Caco-2 (cell line): Measurements from ENCODE around the gene MCC. TPM values are rescaled to one million over a fixed set of nuclear protein-coding genes. Genes with fewer than 3 reads are reported as not detected.

Experiments used
- BruUV-seq: library from RNA; stranded (reverse); fragments of 400-500 nt; replicated peaks from 2 replicates; lab custom pipeline; 2021; lab: Mats Ljungman, UMichigan
- CTCF ChIA-PET: fragments of 300-600 bp; sonication (Branson Sonifier 250); formaldehyde crosslinking; loops from one replicate; lab custom pipeline; 2022; ENCODE audit warnings: antibody characterized with exemption; lab: Charles Lee
- POLR2A ChIA-PET: fragments of 300-600 bp; sonication (Branson Sonifier 250); formaldehyde crosslinking; loops from one replicate; lab custom pipeline; 2022; ENCODE audit warnings: antibody characterized with exemption; lab: Charles Lee
- DNase-seq, 2 experiments: peaks; one replicate each; pipeline versions ENCODE4 v3.0.0 to v3.0.0-alpha.2; 2020 to 2022
- H3K27me3 ChIP-seq: replicated peaks from 2 replicates; pipeline ENCODE4 v1.6.0; 2011; ENCODE audit warnings: low read length; ENCODE audit not compliant: control insufficient read depth, insufficient read depth
- H3K36me3 ChIP-seq: 2 replicates; pipeline ENCODE4 v1.5.1; 2011; ENCODE audit warnings: low read length; ENCODE audit not compliant: control insufficient read depth, insufficient read depth
- H3K4me1 ChIP-seq: fragments of 250-450 bp; sonication (Bioruptor Pico); 2 replicates; pipeline ENCODE4 v1.5.1; 2020; ENCODE audit warnings: mild to moderate bottlenecking
- H3K4me3 ChIP-seq: 2 replicates; pipeline ENCODE4 v1.5.1; 2011; ENCODE audit warnings: low read depth, mild to moderate bottlenecking, control low read depth, low read length
- H3K9me3 ChIP-seq: fragments of 250-450 bp; sonication (Bioruptor Pico); 2 replicates; pipeline ENCODE4 v1.5.1; 2020; ENCODE audit warnings: mild to moderate bottlenecking, moderate library complexity
- H3K27ac Mint-ChIP-seq: one replicate; pipeline ENCODE4 v1.8.0; 2022; ENCODE audit warnings: mixed read lengths; ENCODE audit not compliant: unreplicated experiment
- H3K27me3 Mint-ChIP-seq: one replicate; pipeline ENCODE4 v1.8.0; 2022; ENCODE audit warnings: mixed read lengths; ENCODE audit not compliant: insufficient read depth, unreplicated experiment
- H3K36me3 Mint-ChIP-seq: one replicate; pipeline ENCODE4 v1.8.0; 2022; ENCODE audit warnings: mild to moderate bottlenecking, mixed read lengths; ENCODE audit not compliant: insufficient read depth, unreplicated experiment
- H3K4me1 Mint-ChIP-seq: one replicate; pipeline ENCODE4 v1.8.0; 2022; ENCODE audit warnings: low read depth, mixed read lengths; ENCODE audit not compliant: unreplicated experiment
- H3K4me3 Mint-ChIP-seq: one replicate; pipeline ENCODE4 v1.8.0; 2022; ENCODE audit warnings: mild to moderate bottlenecking, moderate library complexity, mixed read lengths; ENCODE audit not compliant: unreplicated experiment
- H3K9me3 Mint-ChIP-seq: one replicate; pipeline ENCODE4 v1.8.0; 2022; ENCODE audit warnings: mixed read lengths; ENCODE audit not compliant: unreplicated experiment
- CTCF ChIP-seq, 2 experiments: fragments of 200-600 bp in 1 of 2; IDR thresholded peaks; 1 replicate in 1 of 2; 2 replicates in 1 of 2; pipeline versions ENCODE4 v1.5.1 to v1.8.0; 2011 to 2022; ENCODE audit warnings: antibody characterized with exemption in 1 of 2, control low read depth in 1 of 2, inconsistent platforms in 1 of 2, low read depth in 1 of 2, low read length in 1 of 2, mild to moderate bottlenecking in 1 of 2, moderate library complexity in 1 of 2; ENCODE audit not compliant: insufficient read depth in 1 of 2, severe bottlenecking in 1 of 2, unreplicated experiment in 1 of 2
- intact Hi-C: fragments of 100-400 bp; cut with micrococcal nuclease; formaldehyde crosslinking; loops from one replicate; pipeline ENCODE4 v1.10.0; 2022; ENCODE audit not compliant: unreplicated experiment
- total RNA-seq: library from RNA; stranded (reverse); gene quantifications from 2 replicates; pipeline ENCODE4 v1.2.3, GENCODE V29; 2022

The MCC gene
- total RNA-seq, 1 experiment from 2014 or later = 0.09 TPM

- H3K27ac Mint-ChIP-seq = no peak overlapping the region
- peaks cover 11% of the 10 kb centered on the region for H3K27me3 Mint-ChIP-seq
- CTCF ChIA-PET = no interaction called here
- no peaks in the 10 kb centered on the region for H3K36me3 Mint-ChIP-seq
- Histone ChIP-seq H3K9me3 (no peaks in the 10 kb centered on the region), H3K4me3 (no peak overlapping the region), H3K27me3 (no peaks in the 10 kb centered on the region), H3K4me1 (no peaks in the 10 kb centered on the region), H3K36me3 (no peaks in the 10 kb centered on the region)
- H3K4me1 Mint-ChIP-seq = no peaks in the 10 kb centered on the region
- H3K9me3 Mint-ChIP-seq = no peaks in the 10 kb centered on the region
- H3K4me3 Mint-ChIP-seq = no peak overlapping the region
- POLR2A ChIA-PET = no interaction called here
- no TSS peak for BruUV-seq
- peak; percentile 49 to 53 for TF ChIP-seq CTCF (IDR thresholded peaks at IDR 0.05; ENCODE audit: insufficient read depth in 1 of 2, low read depth in 1 of 2, low read length in 1 of 2, severe bottlenecking in 1 of 2, unreplicated experiment in 1 of 2)
- intact Hi-C loops = loop anchor here (1.0 to 10.0 kb wide), 4 partner anchors 208 to 334 kb away; no protein-coding TSS in a partner anchor
- peak in 1 of 2 experiments; percentile 33 for DNase-seq
Observed at GRCh38 chr5:113330533-113331208, 157.6 kb downstream of the MCC start.

DNA sequence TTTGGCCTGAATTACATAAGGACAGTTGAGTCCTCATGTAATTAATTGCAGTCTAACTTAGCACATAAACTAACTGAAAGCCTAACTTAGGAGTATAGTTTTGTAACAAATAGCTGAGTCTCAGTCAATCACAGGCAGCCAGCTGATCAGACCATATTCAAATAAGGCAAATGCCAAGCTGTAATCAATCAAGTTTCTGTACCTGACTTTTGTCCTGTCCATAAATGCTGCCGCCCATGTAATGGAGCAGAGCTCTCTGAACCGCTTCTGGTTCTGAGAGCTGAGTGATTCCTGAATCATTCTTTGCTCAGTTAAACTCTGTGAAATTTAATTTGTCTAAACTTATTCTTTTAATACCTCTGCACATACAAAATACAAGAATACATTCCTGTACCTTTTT lies 158.3 kb downstream of the MCC start:
- BruUV-seq = no TSS peak
- no peak overlapping the region for H3K4me3 Mint-ChIP-seq

DNA sequence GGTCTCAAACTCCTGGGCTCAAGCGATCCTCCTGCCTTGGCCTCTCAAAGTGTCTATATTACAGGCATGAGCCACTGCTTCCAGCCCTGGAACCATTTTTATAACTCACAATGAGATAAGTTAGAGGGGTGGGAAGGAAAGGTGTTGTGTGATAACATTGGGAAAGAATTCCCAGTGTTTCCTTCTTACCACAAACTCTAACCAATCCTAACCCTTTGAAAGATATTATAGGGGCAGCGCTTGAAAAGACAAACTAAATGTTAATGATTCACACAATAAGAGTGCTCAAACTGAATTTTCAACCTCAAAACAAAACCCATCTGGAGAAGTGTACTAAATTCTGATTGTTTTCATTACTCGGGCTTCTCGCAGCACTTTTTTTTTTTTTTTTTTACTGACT lies 163.2 kb downstream of the MCC start:
- Mint-ChIP-seq H3K4me3 (no peak overlapping the region), H3K9me3 (no peaks in the 10 kb centered on the region), H3K36me3 (no peaks in the 10 kb centered on the region), H3K27me3 (peaks cover 19% of the 10 kb centered on the region), H3K27ac (no peak overlapping the region), H3K4me1 (peaks cover 7% of the 10 kb centered on the region)
- ChIA-PET POLR2A (no interaction called here), CTCF (no interaction called here)
- H3K4me1 ChIP-seq = peaks cover 4% of the 10 kb centered on the region; the same call in 1 of the 2 replicates
- no peak overlapping the region for H3K4me3 ChIP-seq
- no peaks in the 10 kb centered on the region for H3K36me3 ChIP-seq
- DNase-seq = no peak
- intact Hi-C loops = no loop called here
- no peaks in the 10 kb centered on the region for H3K27me3 ChIP-seq
- no peaks in the 10 kb centered on the region for H3K9me3 ChIP-seq
- BruUV-seq = no TSS peak
- no peak for TF ChIP-seq CTCF (IDR thresholded peaks at IDR 0.05; ENCODE audit: insufficient read depth in 1 of 2, low read depth in 1 of 2, low read length in 1 of 2, severe bottlenecking in 1 of 2, unreplicated experiment in 1 of 2)

More for the DNA sequence above, 158.3 kb downstream of the MCC start:
- intact Hi-C loops = loop anchor here (1.0 to 10.0 kb wide), 4 partner anchors 207 to 333 kb away; no protein-coding TSS in a partner anchor
- no peak overlapping the region for H3K4me3 ChIP-seq
- POLR2A ChIA-PET = no interaction called here
- no peaks in the 10 kb centered on the region for H3K36me3 Mint-ChIP-seq
- no peak overlapping the region for H3K27ac Mint-ChIP-seq
- no peaks in the 10 kb centered on the region for H3K9me3 Mint-ChIP-seq
- H3K4me1 ChIP-seq = no peaks in the 10 kb centered on the region
- peaks cover 12% of the 10 kb centered on the region for H3K27me3 Mint-ChIP-seq
- H3K36me3 ChIP-seq = no peaks in the 10 kb centered on the region
- DNase-seq = no peak
- TF ChIP-seq CTCF (IDR thresholded peaks at IDR 0.05; ENCODE audit: insufficient read depth in 1 of 2, low read depth in 1 of 2, low read length in 1 of 2, severe bottlenecking in 1 of 2, unreplicated experiment in 1 of 2) = no peak
- H3K9me3 ChIP-seq = no peaks in the 10 kb centered on the region
- H3K4me1 Mint-ChIP-seq = no peaks in the 10 kb centered on the region
- no peaks in the 10 kb centered on the region for H3K27me3 ChIP-seq
- CTCF ChIA-PET = no interaction called here
